Activated naive CD4-positive, alpha-beta T cell (primary cell): ENCODE measurements around the gene DYRK3.

ENCODE experiments used
- DNase-seq, 4 experiments: peaks; one replicate each; lab custom pipeline; 2025; lab: John Stamatoyannopoulos, UW

The DYRK3 gene

DNA sequence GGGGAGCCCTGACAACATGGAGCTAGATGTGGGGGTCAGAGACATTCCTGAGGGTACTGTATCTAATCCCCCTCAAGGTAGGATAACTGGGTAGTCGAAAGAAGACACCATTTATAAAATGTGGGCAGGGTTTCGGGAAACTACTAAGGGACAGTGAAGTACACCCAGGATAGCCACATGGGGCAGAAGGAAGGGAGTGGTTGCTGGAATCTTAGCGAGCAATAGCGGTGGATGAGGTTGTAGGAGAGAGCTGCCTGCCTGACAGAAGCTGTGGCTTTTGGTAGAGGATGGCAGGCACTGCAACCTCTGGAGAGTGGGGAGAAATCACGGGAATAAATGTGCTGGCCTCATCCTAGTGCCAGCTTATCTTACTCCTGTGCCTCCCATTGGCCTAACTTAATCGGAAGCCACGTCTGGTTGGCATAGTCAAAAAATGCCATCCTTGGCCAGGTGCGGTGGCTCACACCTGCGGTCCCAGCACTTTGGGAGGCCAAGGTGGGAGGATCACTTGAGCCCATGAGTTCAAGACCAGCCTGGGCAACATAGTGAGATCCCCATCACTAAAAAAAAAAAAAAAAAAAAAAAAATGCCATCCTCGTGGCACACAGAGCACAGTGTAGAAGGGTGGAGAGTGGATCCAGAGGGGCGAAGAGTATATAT, 26.0 kb downstream of the DYRK3 start:
- no peak for DNase-seq

DNA sequence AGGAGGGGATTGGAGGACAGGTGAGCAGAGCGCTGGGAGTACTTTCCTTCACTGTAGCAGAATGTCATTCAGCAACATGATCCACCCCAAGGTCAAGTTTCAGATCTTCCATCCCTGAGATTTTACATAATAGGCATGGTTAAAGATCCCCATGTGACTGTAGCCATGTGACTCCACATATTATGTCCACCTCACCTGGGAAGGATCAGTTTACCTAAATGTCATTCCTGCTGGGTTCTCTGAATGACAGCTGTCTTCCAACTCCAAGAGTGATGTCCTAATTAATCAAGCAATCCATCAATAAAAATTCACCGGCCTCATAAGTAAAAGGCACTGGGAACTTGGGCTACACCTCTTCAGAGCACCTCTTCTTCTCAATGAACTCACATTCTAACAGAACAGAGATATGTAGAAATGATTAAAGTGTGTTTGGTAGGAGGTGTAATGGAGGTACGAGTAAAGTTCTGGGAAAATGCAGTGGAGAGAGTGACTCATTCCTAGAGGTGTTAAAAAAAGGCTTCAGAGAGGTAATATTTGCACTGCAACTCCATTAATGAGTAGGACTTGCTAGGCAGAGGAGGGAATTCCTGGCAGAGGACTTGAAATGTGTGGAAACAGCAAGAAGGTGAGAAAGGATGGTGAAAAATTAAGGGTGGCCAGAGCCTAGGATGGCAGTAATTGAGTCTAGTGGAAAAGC, 27.2 kb downstream of the DYRK3 start:
- DNase-seq = no peak

DNA sequence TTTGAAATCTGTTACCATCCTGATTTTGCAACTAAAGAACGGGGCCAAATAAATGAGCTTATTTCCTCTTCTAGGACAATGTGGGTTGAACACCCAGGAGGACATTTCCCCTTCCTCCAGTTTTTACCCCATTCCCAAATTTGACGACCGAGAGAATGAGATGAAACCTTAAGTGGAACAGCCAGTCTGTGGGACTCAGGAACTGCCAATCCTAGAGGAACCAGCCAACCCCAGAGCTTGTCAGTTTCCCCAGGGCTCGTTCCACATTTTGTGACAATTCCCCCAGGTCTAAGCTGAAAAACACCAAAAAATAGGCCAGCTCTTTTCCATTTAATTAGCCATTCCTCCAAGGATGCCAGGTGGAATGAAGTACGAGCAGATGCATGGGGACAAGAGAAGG, 28.0 kb downstream of the DYRK3 start:
- DNase-seq = no peak

DNA sequence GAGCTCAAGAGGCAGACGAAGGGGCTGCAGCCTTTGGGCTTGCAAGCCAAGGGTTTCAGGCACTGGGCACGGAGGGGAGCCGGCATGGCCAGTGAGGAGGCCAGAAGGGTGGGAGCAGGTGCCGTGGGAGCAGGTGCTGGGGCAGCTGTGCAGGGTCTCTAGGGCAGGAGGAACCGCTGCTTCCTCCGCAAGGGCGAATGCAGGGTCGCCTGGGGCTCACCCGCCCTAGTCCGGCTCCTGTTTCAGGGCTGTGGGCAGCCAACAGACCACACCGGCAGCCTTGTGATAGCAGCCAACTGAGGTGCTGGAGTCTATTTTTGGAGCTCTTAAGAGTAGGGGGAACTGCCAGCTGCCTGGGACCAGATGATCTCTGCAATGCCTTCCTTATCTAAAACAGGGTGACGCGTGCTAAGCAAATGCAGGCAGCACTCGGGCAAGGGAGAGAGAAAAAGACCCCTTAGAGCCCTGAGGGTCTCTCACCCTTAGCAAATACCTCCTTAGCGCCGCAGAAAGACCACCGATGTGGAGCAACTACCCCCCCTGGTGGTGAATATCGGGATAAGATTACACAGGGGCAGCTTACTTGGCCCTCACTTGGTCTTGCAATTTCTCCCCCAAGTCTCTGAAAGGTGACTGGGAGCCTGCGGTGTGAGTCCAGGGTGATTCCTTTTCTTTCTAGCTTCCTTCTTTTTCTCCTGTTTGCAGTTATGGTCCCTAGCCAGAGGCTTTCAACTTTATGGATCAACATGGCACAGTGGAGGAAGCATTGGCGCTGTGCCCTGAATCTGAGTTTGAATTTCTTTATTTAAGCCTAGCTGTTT, 28.7 kb downstream of the DYRK3 start:
- peak; percentile 24 to 56 (median 36) for DNase-seq

DNA sequence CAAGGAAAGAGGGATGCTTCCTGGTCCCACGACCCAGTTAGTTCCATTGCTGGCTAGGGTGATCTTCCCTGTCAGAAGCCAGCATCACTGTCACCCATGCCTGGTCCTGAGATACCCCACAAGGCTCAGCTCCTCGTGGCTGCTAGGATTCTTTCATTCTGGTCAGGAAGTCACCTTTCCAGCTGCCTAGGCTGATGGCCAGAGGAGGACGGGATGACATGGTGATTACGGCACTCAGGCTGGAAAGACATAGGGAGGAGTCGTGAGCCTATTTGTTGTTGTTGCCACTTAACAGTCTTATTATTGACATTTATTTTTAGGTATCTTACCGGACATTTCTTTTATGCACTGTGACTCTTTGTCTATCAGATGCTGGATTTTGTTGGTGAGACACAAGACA, 29.4 kb downstream of the DYRK3 start:
- DNase-seq = no peak

DNA sequence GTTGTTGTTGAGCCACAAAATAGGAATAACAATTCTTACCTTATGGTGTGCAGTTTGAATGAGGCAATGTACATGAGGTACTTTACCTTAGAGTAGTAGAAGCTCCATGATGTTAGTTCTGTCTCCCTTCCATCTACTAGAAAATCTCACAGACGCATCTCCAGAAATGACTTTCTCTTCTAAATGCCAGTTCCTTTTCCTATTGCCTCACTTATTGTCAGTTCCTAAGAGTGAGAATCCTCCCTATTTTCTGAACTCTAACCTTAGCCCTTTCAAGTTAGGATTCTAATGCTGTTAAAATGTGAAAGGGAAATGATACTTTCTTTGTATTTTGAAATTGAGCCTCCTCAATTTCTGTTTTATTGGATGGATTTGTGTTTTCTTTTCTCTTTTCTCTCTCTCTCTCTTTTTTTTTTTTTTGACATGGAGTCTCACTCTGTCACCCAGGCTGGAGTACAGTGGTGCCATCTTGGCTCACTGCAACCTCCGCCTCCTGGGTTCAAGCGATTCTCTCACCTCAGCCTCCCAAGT, 30.8 kb downstream of the DYRK3 start:
- no peak for DNase-seq

DNA sequence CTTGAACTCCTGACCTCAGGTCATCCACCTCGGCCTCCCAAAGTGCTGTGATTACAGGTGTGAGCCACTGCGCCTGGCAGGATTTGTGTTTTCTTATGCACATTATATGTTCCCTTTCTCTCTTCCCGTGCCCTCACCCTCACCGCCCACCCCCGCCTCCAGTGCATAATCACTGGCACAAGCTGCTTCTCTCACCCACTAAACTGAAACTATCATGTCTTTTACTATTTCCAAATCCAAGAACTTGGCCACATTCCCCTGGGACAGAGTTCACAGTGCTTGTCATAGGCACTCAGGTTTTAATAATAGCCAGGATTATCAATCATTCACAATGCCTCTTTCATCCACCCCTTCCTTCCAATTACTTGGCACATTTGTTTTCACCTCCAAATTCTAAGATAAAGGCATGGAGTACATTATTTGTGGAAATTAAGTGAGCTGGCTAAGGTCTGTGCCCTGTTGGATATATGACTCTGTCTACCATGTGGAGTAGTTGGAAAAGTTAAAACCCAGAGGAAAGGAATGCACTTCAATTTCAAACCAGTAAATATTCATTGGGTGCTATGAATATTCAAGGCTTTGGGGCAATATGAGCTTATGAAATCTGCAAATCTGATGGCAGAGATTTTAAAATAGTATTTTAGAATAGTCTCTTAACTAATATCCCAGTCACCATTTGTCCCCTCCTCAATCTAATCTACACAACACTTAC, 31.8 kb downstream of the DYRK3 start:
- DNase-seq = no peak

DNA sequence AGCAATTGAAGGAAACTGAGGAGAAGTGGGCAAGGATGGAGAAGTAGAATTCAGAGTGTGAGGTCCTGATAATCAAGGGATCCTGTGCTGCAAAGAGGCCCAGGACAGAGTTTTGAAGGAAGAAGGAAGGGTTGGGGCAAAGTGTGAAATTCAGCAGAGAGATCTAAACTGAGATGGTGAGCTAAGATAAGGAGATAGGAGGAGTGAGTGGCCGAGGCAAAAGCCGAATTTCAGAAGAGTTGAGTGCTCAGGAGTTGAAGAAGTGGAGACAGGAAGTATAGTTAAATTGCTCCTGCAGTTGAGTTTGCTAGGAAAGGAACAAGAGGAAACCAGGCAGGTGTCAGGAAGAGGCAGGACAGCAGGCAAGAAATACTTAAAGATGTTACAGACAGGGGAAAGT, 33.0 kb downstream of the DYRK3 start:
- no peak for DNase-seq

DNA sequence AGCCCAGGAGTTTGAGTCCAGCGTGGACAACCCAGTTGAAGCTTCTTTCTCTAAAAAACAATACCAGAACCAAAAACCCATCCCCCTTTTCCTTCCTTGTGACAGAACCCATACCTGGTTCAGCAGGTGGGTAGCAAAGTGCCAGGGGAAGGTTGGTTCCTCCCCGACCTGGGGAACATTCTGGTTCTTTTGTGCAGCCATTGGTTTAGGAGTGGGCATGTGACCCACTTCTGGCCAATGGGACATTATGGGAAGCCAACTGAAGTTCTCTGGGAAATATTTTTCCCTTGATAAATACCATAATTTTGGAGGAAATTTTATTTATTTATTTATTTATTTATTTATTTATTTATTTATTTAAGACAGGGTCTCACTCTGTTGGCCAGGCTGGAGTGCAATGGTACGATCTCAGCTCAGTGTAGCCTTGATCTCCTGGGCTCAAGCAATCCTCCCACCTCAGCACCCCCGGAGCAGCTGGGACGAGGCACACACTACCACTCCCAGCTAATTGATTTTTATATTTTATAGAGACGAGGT, 33.6 kb downstream of the DYRK3 start:
- DNase-seq = no peak

DNA sequence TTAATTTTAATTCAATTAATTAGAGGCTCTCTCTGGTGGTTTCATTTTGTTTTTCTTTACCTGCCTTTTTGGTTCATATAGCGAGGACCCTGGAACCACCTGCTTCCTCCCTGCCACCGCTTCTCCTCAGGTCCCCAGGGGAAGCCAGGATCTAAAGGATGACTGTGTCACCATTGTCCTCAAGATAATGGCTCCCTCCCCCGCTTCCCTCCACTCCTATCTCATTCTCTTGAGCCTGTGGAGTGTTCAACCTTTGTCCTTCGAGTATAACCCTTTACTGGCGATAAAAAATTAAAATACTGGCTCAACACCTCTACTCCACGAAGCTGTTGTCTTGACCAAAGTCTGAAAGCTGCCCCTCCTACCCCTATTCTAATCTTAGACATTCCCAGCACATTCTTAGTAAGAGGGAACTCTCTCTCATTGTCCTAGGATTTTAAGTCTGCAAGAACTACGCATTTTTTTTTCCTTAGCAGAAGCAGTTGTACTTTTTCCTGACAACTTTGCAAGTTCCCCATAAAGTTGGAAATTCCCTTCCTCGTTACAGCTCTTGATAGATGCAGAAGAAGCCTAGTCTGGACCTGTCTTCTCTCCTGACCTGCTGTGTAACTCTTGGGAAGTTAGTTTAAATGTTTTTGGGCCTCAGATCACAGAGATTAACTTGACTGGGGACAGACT, 36.8 kb downstream of the DYRK3 start:
- DNase-seq = no peak

DNA sequence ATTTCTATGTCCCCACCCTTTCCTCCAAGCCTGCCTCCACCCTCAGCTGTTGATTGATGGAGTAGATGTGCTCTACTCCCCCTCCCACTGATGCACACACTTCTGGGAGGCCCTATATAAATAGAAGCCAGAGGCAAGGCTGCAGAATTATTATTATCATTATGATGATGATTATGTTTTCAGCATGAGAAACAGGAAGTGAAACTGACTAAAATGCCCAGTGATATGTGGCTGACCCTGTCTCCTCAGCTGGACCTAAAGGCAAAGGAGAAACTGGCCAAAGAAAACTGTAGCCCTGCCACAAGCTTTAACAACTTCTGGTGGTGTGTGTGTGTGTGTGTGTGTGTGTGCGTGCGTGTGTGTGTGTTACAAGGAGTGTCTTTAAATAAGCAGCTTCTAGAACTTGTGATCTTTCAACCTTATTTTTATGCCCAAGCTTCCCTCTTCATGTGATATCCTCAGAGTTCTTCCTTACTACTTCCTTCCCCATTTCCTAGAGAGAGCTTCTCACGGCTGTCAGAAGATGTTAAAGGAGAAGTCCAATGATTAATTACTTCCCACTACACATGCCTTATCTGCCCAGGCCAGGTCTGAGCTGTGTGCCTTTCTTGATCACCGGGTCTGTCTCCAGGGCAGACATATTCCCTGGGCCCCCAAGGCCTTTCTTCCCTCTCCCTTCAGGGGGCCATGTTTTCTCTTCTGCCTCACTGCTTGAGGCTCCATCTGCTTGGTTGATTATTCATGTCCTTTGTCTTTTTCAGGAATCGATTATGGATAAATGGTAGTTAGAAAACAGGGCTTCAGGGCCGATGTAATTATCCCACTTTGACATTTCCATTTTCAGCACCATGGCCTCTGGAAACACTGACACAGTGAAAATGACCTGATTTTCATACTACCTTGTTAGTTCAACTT, 37.8 kb downstream of the DYRK3 start:
- no peak for DNase-seq

DNA sequence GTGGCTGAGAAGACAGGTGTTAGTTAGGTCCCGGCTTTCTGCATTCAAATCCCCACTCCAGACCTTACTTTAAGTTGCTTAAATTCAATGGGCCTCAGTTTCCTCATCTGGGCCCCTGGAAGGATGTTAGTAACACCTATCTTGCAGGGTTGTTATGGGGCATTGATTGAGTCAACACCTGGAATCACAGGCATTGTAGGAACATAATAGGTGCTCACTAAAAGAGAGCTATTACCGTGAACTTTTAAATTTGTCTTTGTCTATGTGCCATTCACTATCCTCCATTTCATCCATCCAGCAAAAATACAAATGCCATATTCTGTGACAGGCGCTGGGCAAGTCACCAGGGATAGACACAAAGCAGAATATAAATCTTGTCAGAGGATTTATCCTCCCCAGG, 38.9 kb downstream of the DYRK3 start:
- no peak for DNase-seq

DNA sequence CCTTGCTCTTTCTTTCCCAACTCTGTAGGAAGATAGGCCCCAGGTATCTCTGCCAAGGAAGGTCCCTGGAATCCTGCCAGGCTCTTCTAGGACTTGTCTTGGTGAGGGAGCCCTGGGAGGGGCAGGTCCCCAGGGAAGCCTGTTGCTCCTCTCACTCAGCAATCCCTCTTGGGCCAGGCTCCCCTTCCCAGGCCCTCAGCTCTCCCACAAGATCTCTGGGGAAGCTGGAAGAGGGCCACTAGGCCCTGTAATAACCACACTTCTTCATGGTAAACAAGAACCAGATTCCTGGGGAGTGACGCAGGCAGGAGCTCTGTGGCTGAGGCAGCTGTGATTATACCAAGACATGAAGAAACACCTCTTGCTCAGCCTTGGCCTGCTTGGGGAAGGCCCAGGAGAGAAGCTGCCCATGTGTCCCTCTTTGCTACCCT, 39.4 kb downstream of the DYRK3 start:
- DNase-seq = no peak

DNA sequence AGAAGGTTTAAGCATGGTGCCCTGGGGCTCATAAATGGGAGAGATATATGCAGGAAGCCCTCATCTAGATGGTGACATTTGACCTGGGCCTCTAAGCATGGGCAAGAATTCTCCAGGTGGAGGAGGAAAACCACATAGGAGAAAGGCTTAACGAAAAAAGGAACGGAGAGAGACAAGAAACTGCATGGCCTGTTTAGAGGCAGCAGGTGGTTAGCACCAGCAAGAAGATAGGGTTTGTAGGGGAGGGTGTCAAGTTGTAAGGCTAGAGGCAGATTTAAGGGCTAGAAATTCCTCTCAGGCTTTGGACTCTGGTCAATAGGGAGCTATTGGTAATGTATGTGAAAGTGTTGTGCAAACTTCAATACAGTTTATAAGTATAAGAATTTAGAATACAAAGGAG, 41.2 kb downstream of the DYRK3 start:
- DNase-seq = no peak

DNA sequence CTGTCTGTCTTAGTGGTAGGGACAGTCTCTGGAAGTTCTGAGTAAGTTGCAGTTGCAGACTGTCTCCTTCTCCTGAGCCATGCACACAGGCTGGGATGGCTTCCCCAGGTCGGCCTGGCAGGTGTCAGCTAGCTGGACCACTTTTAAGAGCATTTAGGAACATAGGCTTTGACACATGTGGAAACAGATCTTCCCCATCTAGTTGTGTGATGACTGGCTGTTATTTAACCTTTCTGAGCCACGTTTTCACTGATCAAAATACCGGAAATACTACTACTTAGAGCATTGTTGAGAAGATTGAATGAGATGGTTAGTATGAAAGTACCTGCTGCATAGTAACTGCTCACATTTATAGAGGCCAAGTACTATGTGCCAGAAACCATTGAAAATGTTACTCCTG, 43.2 kb downstream of the DYRK3 start:
- DNase-seq = no peak

DNA sequence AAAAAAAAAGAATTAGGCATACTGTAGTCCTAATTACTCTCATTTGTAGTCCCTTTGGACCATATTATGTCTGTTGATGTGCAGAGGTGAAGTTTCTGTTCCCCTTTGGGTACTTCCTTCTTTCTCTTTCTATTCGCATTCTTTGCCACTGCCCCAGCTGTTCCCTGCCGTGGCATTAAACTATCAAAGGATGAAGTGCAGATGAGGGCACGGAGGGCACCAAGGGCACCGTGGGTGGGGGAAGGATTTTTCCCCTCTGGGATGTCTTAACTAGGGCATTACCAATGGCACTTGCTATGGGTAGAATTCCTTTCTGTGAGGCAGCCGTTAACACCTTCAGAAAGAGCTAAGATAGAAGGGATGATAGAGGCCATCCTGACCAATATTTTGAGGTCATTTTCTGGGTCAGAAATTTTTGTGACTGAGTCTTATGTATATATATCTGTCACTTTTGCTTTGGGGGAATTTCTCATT, 44.4 kb downstream of the DYRK3 start:
- DNase-seq = no peak

DNA sequence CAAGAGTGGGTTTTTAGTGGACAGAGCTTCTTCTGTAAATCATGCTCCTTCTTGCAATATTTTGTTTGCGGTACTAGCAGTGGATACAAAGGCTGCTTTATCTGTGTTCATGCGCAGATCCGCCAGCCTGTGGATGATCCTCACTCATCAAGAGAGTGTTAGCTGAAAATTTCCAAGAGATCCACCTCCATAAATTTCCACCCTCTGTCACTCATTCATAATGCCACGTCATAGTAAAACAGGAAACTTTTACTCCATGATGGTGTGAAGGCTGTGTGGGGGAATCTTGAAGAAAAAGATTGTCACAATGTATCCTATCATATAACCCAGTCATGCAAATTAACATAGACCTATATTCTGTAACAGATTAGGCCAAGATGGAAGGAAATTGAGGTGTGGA, 44.9 kb downstream of the DYRK3 start:
- DNase-seq = no peak

DNA sequence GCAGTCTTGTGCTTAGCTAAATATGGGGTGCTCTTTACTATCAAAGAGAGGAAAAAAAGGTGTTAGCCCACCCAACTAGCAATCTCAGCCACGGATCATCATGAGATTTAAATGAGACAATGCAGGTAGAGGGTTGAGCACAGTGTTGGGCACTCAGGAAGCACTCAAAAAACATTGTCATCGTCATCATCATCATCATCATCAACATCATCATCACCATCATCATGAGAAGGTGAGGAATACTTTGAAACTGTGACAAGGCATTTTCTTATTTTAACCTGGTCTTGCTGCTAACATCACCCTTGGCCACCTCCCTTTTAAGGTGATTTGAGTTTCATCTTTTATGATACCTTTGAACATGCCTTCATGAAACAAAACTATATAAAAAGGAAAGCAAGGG, 46.0 kb downstream of the DYRK3 start:
- DNase-seq = no peak

DNA sequence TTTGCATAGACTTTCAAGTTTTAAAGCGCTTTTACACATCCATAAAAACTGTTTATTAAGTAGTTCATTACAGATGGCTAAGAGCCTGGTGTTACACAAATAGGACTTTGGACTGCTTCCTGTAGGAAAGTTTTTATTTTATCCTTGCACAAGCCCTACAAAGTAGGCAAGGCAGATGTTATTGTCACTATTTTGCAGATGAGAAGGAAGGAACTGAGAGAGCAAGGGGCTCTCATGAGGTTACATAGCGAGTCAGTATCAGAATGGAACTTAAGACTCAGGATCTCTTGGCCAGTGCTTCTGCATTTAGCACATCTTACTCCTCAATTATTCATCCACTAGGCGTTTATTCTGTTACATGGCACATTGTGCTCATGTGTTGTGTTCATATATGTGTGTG, 46.8 kb downstream of the DYRK3 start:
- DNase-seq = no peak

DNA sequence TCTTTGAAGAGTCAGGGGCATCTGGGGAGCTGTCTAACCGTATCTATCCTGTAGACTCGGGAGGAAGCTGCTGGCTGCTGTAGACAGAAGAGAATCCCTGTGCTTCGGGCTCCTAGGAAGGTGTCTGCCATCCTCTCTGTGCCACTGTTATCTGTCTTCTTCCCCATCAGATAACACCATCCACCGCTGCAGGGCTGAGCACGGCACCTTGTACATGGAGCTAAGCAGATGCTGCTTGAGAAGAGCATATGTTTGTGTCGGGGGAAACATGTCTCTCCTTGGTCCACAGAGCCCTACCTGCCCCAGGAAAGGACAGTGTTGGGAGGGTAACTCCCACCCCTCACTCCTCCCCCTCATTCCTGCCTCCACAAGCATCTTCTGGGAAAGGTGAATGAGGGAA, 48.0 kb downstream of the DYRK3 start:
- DNase-seq = no peak
